Type B pancreatic cell (in vitro differentiated cells): ENCODE measurements around the gene MRPL21. TPM values are rescaled to one million over a fixed set of nuclear protein-coding genes. Genes with fewer than 3 reads are reported as not detected.

Experiments
- DNase-seq: peaks from one replicate; pipeline ENCODE4 v3.0.0; 2021; ENCODE audit warnings: mixed read lengths; ENCODE audit not compliant: unreplicated experiment; ENCODE audit errors: extremely low spot score
- H3K27ac Mint-ChIP-seq: 2 replicates; pipeline ENCODE4 v1.8.0; 2021; ENCODE audit warnings: mild to moderate bottlenecking, mixed read lengths
- H3K27me3 Mint-ChIP-seq: 2 replicates; pipeline ENCODE4 v1.8.0; 2021; ENCODE audit warnings: mixed read lengths
- H3K36me3 Mint-ChIP-seq: 2 replicates; pipeline ENCODE4 v1.8.0; 2021; ENCODE audit warnings: mixed read lengths
- H3K4me1 Mint-ChIP-seq: one replicate; pipeline ENCODE4 v1.8.0; 2021; ENCODE audit warnings: mixed read lengths; ENCODE audit not compliant: unreplicated experiment
- H3K4me3 Mint-ChIP-seq: 2 replicates; pipeline ENCODE4 v1.8.0; 2021; ENCODE audit warnings: mild to moderate bottlenecking, mixed read lengths
- H3K9me3 Mint-ChIP-seq: 2 replicates; pipeline ENCODE4 v1.8.0; 2021; ENCODE audit warnings: mixed read lengths
- CTCF ChIP-seq: fragments of 200-600 bp; sonication (generic); conservative IDR thresholded peaks from 2 replicates; pipeline ENCODE4 v1.5.0; 2021; ENCODE audit warnings: antibody characterized with exemption, mild to moderate bottlenecking
- total RNA-seq: library from RNA; stranded (reverse); gene quantifications from 2 replicates; pipeline ENCODE4 v1.2.1, GENCODE V29; 2021; ENCODE audit warnings: low replicate concordance

The MRPL21 gene
- total RNA-seq, 1 donor from 2014 or later, result 60.2 TPM

- Mint-ChIP-seq H3K27me3 (no peaks in the 10 kb centered on the region), H3K27ac (peak overlapping the region; percentile 62), H3K9me3 (no peaks in the 10 kb centered on the region), H3K4me1 (peaks cover 18% of the 10 kb centered on the region), H3K36me3 (no peaks in the 10 kb centered on the region), H3K4me3 (no peak overlapping the region)
- no peak for TF ChIP-seq CTCF
- DNase-seq, result no peak
Measured at GRCh38 chr11:68947151-68947550, 43.5 kb upstream of the MRPL21 start.

GRCh38 chr11:68946416-68947090 is 42.9 kb upstream of the MRPL21 start:
- peaks cover 18% of the 10 kb centered on the region for H3K4me1 Mint-ChIP-seq
- H3K4me3 Mint-ChIP-seq, result no peak overlapping the region
- no peak for TF ChIP-seq CTCF
- H3K27me3 Mint-ChIP-seq, result no peaks in the 10 kb centered on the region
- H3K9me3 Mint-ChIP-seq, result no peaks in the 10 kb centered on the region
- no peaks in the 10 kb centered on the region for H3K36me3 Mint-ChIP-seq
- DNase-seq, result no peak
- peak overlapping the region; percentile 62 for H3K27ac Mint-ChIP-seq

GRCh38 chr11:68942751-68943271 is 39.2 kb upstream of the MRPL21 start:
- H3K27ac Mint-ChIP-seq, result no peak overlapping the region
- peaks cover 3% of the 10 kb centered on the region for H3K36me3 Mint-ChIP-seq
- no peaks in the 10 kb centered on the region for H3K9me3 Mint-ChIP-seq
- no peak for DNase-seq
- TF ChIP-seq CTCF, result no peak
- no peaks in the 10 kb centered on the region for H3K27me3 Mint-ChIP-seq
- no peak overlapping the region for H3K4me3 Mint-ChIP-seq
- H3K4me1 Mint-ChIP-seq, result peaks cover 18% of the 10 kb centered on the region

GRCh38 chr11:68942095-68942620 is 38.5 kb upstream of the MRPL21 start:
- Mint-ChIP-seq H3K4me3 (no peak overlapping the region), H3K9me3 (no peaks in the 10 kb centered on the region), H3K4me1 (peaks cover 18% of the 10 kb centered on the region), H3K27me3 (no peaks in the 10 kb centered on the region), H3K27ac (no peak overlapping the region), H3K36me3 (peaks cover 3% of the 10 kb centered on the region)
- TF ChIP-seq CTCF, result no peak
- DNase-seq, result no peak

DNA sequence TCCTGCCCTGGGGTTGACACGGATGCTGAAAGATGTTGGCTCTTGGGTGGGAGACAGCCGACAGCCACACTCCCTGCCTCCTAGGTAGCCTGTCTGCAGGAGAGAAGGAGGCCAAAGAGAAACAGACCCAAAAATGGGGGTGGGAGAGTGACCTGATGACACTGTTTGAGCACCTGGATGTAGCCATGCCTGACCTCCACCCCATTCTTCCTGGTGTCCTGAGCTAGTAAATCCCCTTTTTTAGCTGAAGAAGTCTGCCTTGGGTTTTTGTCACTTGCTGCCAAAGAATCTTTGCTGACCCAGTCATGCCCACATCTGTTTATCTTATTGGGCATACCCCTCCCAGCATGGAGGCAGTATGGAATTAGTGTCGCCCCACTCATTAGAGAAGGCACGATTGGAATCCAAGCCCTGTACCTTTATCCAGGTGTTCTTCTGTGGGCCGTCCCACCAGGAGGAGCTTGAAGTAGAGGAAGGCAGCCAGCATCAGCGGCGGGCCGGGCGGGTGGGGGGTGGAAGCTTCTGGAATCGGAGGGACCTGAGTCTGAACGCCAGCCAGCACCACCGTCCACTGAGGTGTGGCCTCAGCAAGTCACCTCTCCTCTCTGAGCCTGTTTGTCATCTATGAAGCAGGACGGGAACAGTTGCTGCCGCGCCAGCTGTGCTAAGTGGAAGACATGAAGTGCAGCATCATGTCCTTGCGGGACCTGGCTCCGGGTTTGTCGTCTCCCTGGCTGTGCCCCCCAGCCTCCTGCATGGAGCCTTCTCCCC is 37.9 kb upstream of the MRPL21 start:
- no peak for DNase-seq
- no peaks in the 10 kb centered on the region for H3K9me3 Mint-ChIP-seq
- H3K27me3 Mint-ChIP-seq, result no peaks in the 10 kb centered on the region
- H3K4me3 Mint-ChIP-seq, result no peak overlapping the region
- H3K36me3 Mint-ChIP-seq, result peaks cover 3% of the 10 kb centered on the region
- no peak overlapping the region for H3K27ac Mint-ChIP-seq
- peaks cover 11% of the 10 kb centered on the region for H3K4me1 Mint-ChIP-seq
- TF ChIP-seq CTCF, result no peak
